ENCODE measurements around the gene LRP3.
"Not testable (repeated sequence)": the region's sequence is repeated elsewhere in the genome, so short reads cannot be mapped to it uniquely, and the experiment has no call there.

Gene LRP3

DNA sequence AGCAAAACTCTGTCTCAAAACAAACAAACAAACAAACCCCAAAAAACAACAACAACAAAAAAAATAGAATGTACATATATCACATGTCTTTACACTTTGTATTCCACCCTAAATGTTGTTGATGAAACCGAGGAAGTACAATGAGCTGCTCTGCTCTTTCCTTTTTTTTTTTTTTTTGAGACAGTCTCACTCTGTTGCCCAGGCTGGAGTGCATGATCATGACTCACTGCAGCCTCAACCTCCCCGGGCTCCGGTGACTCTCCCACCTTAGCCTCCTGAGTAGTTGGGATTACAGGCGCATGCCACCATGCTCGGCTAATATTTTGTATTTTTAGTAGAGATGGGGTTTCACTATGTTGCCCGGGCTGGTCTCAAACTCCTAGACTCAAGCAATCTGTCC, 30.6 kb upstream of the LRP3 start:
- H3K4me2 ChIP-seq = no peak overlapping the region
- H2AFZ ChIP-seq (ENCODE audit: low read depth) = no peak overlapping the region
- no peak for TF ChIP-seq CTCF (conservative IDR thresholded peaks at IDR 0.05; ENCODE audit: low read depth, low read length)
- H3K79me2 ChIP-seq (ENCODE audit: insufficient read depth, low read depth) = no peaks in the 10 kb centered on the region
- no peak overlapping the region for H3K9ac ChIP-seq
- no peaks in the 10 kb centered on the region for H3K27me3 ChIP-seq (ENCODE audit: insufficient read depth, low read depth)
- peaks cover 8% of the 10 kb centered on the region for H3K4me1 ChIP-seq (ENCODE audit: low read depth, poor library complexity, severe bottlenecking)
- H4K20me1 ChIP-seq (ENCODE audit: insufficient read depth) = no peaks in the 10 kb centered on the region
- no peak overlapping the region for H3K27ac ChIP-seq
- H3K4me3 ChIP-seq (IDR thresholded peaks at IDR 0.05; ENCODE audit: insufficient read depth, low read depth, low read length) = no peak overlapping the region
- no peaks in the 10 kb centered on the region for H3K36me3 ChIP-seq (ENCODE audit: insufficient read depth)

DNA sequence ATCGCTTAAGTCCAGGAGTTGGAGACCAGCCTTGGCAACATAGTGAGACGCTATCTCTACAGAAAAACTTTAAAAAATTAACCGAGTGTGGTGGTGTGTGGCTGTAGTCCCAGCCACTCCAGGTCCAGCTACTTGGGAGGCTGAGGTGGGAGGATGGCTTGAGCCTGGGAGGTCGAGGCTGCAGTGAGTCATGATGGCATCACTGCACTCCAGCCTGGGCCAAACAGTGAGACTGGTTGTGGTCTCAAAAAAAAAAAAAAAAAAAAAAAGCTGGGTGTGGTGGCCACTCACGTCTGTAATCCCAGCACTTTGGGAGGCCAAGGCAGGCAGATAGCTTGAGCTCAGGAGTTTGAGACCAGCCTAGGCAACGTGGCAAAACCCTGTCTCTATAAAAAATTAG, 28.1 kb upstream of the LRP3 start:
- H2AFZ ChIP-seq (ENCODE audit: low read depth) = not testable (repeated sequence)

GRCh38 chr19:33167438-33167837, 26.7 kb upstream of the LRP3 start:
- Histone ChIP-seq H4K20me1 (ENCODE audit: insufficient read depth) (no peaks in the 10 kb centered on the region), H3K36me3 (ENCODE audit: insufficient read depth) (no peaks in the 10 kb centered on the region), H3K4me1 (ENCODE audit: low read depth, poor library complexity, severe bottlenecking) (no peaks in the 10 kb centered on the region), H3K9ac (no peak overlapping the region), H3K79me2 (ENCODE audit: insufficient read depth, low read depth) (no peaks in the 10 kb centered on the region), H3K4me3 (IDR thresholded peaks at IDR 0.05; ENCODE audit: insufficient read depth, low read depth, low read length) (no peak overlapping the region), H3K27ac (no peak overlapping the region), H3K4me2 (no peak overlapping the region), H2AFZ (ENCODE audit: low read depth) (no peak overlapping the region), H3K27me3 (ENCODE audit: insufficient read depth, low read depth) (no peaks in the 10 kb centered on the region)
- TF ChIP-seq CTCF (conservative IDR thresholded peaks at IDR 0.05; ENCODE audit: low read depth, low read length) = no peak

More for the DNA sequence above, 28.1 kb upstream of the LRP3 start:
- not testable (repeated sequence) for H3K36me3 ChIP-seq (ENCODE audit: insufficient read depth); H3K4me2 ChIP-seq; H3K4me1 ChIP-seq (ENCODE audit: low read depth, poor library complexity, severe bottlenecking); H3K27ac ChIP-seq; H3K9ac ChIP-seq; H3K79me2 ChIP-seq (ENCODE audit: insufficient read depth, low read depth); H3K27me3 ChIP-seq (ENCODE audit: insufficient read depth, low read depth); H3K4me3 ChIP-seq (IDR thresholded peaks at IDR 0.05; ENCODE audit: insufficient read depth, low read depth, low read length); H4K20me1 ChIP-seq (ENCODE audit: insufficient read depth)

GRCh38 chr19:33168528-33168927, 25.6 kb upstream of the LRP3 start:
- no peaks in the 10 kb centered on the region for H3K27me3 ChIP-seq (ENCODE audit: insufficient read depth, low read depth)
- H3K4me1 ChIP-seq (ENCODE audit: low read depth, poor library complexity, severe bottlenecking) = no peaks in the 10 kb centered on the region
- H3K79me2 ChIP-seq (ENCODE audit: insufficient read depth, low read depth) = no peaks in the 10 kb centered on the region
- no peaks in the 10 kb centered on the region for H4K20me1 ChIP-seq (ENCODE audit: insufficient read depth)
- H2AFZ ChIP-seq (ENCODE audit: low read depth) = no peak overlapping the region
- TF ChIP-seq CTCF (conservative IDR thresholded peaks at IDR 0.05; ENCODE audit: low read depth, low read length) = no peak
- no peaks in the 10 kb centered on the region for H3K36me3 ChIP-seq (ENCODE audit: insufficient read depth)
- no peak overlapping the region for H3K4me2 ChIP-seq
- no peak overlapping the region for H3K4me3 ChIP-seq (IDR thresholded peaks at IDR 0.05; ENCODE audit: insufficient read depth, low read depth, low read length)
- H3K27ac ChIP-seq = no peak overlapping the region
- H3K9ac ChIP-seq = no peak overlapping the region

DNA sequence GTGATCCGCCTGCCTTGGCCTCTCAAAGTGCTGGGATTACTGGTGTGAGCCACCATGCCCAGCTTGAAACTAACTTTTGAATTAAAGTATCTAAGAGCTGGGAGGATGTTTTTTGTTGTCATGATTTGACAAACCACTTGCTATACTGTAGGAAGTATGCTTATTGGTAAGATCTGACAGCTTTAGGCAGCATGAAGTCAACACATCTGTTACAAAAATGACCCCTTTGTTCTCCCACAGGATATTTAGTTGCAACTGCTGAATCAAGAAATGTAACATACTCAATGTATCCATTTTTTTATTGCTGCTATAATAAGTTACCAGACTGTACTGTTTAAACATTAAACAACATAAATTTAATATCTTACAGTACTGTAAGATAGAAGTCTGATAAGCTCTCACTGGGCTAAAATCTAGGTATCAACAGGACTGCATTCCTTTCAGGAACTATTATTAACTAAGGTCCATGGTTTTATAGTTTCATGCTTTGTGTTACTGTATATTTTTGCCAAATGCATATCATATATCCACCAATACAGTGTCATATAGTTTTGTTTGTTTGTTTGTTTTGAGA, 22.8 kb upstream of the LRP3 start:
- Histone ChIP-seq H3K9ac (no peak overlapping the region), H3K36me3 (ENCODE audit: insufficient read depth) (no peaks in the 10 kb centered on the region), H2AFZ (ENCODE audit: low read depth) (no peak overlapping the region), H3K4me2 (no peak overlapping the region), H3K79me2 (ENCODE audit: insufficient read depth, low read depth) (no peaks in the 10 kb centered on the region), H3K27ac (no peak overlapping the region), H3K27me3 (ENCODE audit: insufficient read depth, low read depth) (no peaks in the 10 kb centered on the region), H3K4me3 (IDR thresholded peaks at IDR 0.05; ENCODE audit: insufficient read depth, low read depth, low read length) (no peak overlapping the region), H4K20me1 (ENCODE audit: insufficient read depth) (no peaks in the 10 kb centered on the region), H3K4me1 (ENCODE audit: low read depth, poor library complexity, severe bottlenecking) (peaks cover 5% of the 10 kb centered on the region)
- TF ChIP-seq CTCF (conservative IDR thresholded peaks at IDR 0.05; ENCODE audit: low read depth, low read length) = no peak
